Panc1 (cell line): ENCODE measurements around the gene CERS1. TPM values are rescaled to one million over a fixed set of nuclear protein-coding genes. Genes with fewer than 3 reads are reported as not detected.

ENCODE experiments used
- ATAC-seq: fragments of 200-7000 bp; cut with Tn5 transposase; 2 replicates; pipeline ENCODE4 v1.9.1; 2020; ENCODE audit warnings: mild to moderate bottlenecking, moderate library complexity
- BruUV-seq: library from RNA; stranded (reverse); fragments of 400-500 nt; replicated peaks from 2 replicates; lab custom pipeline; 2021; lab: Mats Ljungman, UMichigan
- CTCF ChIA-PET: fragments of 300-600 bp; sonication (Branson Sonifier 250); formaldehyde crosslinking; loops from one replicate; lab custom pipeline; 2022; ENCODE audit warnings: antibody characterized with exemption; lab: Charles Lee
- POLR2A ChIA-PET: fragments of 300-600 bp; sonication (Branson Sonifier 250); formaldehyde crosslinking; loops from one replicate; lab custom pipeline; 2022; ENCODE audit warnings: antibody characterized with exemption; lab: Charles Lee
- DNase-seq: peaks from one replicate; pipeline ENCODE4 v3.0.0-alpha.2; 2010; ENCODE audit warnings: low read depth, low spot score
- H3K27ac ChIP-seq: 2 replicates; pipeline ENCODE4 v1.5.1; 2011; ENCODE audit warnings: mild to moderate bottlenecking, low read length, inconsistent platforms
- H3K27me3 ChIP-seq: fragments of 200-500 bp; sonication (Bioruptor generic); 2 replicates; pipeline ENCODE4 v1.6.0; 2014; ENCODE audit warnings: low read length, inconsistent platforms; ENCODE audit not compliant: control insufficient read depth, insufficient read depth
- H3K36me3 ChIP-seq: fragments of 200-500 bp; sonication (Bioruptor generic); 2 replicates; pipeline ENCODE4 v1.5.1; 2014; ENCODE audit warnings: inconsistent platforms, mild to moderate bottlenecking, low read length, moderate library complexity; ENCODE audit not compliant: control insufficient read depth, insufficient read depth
- H3K4me1 ChIP-seq: 2 replicates; pipeline ENCODE4 v1.5.1; 2011; ENCODE audit warnings: inconsistent platforms, mild to moderate bottlenecking, low read length, moderate library complexity; ENCODE audit not compliant: control insufficient read depth, insufficient read depth
- H3K4me3 ChIP-seq, 2 experiments: 2 replicates each; pipeline ENCODE4 v1.5.1; 2011 to 2012; ENCODE audit warnings: low read depth in 2 of 2, low read length in 2 of 2, mild to moderate bottlenecking in 2 of 2, inconsistent platforms in 1 of 2, moderate library complexity in 1 of 2
- H3K9me3 ChIP-seq: fragments of 200-500 bp; sonication (Bioruptor generic); 2 replicates; pipeline ENCODE4 v1.5.1; 2014; ENCODE audit warnings: low read depth, mild to moderate bottlenecking, inconsistent platforms, low read length, moderate library complexity; ENCODE audit not compliant: control insufficient read depth, insufficient read depth
- POLR2AphosphoS5 ChIP-seq: IDR thresholded peaks from 2 replicates; pipeline ENCODE4 v1.6.1; 2012; ENCODE audit warnings: mild to moderate bottlenecking, low read depth, low read length, moderate library complexity
- SIN3A ChIP-seq: IDR thresholded peaks from 2 replicates; pipeline ENCODE4 v1.6.1; 2012; ENCODE audit warnings: low read depth, mild to moderate bottlenecking, low read length, moderate library complexity, borderline replicate concordance; ENCODE audit not compliant: insufficient read depth
- TCF7L2 ChIP-seq: IDR thresholded peaks from 2 replicates; pipeline ENCODE4 v1.6.1; 2011; ENCODE audit warnings: mild to moderate bottlenecking, low read depth, low read length, inconsistent platforms
- in situ Hi-C: cut with HindIII; loops from 2 replicates; pipeline ENCODE4 v1.10.0; 2016; ENCODE audit warnings: low sequenced_read_pairs, low pct_unique_long_range_greater_than_20kb
- intact Hi-C: fragments of 100-400 bp; cut with micrococcal nuclease; formaldehyde crosslinking; loops from one replicate; pipeline ENCODE4 v1.10.0; 2022; ENCODE audit not compliant: unreplicated experiment
- total RNA-seq: library from RNA; stranded (reverse); gene quantifications from one replicate; pipeline ENCODE4 v1.2.1, GENCODE V29; 2021; ENCODE audit not compliant: unreplicated experiment
- TF ChIP-seq, protein P1 (sequence below): fragments of 450-650 bp; IDR thresholded peaks from 2 replicates; pipeline ENCODE4 v1.5.1; 2017; ENCODE audit warnings: mild to moderate bottlenecking
- TF ChIP-seq, protein P2 (sequence below), 2 experiments: IDR thresholded peaks; 2 replicates each; pipeline ENCODE4 v1.6.1; 2011 to 2012; ENCODE audit warnings: low read depth in 2 of 2, control low read depth in 1 of 2, low read length in 1 of 2, mild to moderate bottlenecking in 1 of 2, moderate library complexity in 1 of 2; ENCODE audit not compliant: insufficient read depth in 1 of 2

Gene CERS1
- total RNA-seq, 1 experiment from 2014 or later = 4.5 TPM

DNA sequence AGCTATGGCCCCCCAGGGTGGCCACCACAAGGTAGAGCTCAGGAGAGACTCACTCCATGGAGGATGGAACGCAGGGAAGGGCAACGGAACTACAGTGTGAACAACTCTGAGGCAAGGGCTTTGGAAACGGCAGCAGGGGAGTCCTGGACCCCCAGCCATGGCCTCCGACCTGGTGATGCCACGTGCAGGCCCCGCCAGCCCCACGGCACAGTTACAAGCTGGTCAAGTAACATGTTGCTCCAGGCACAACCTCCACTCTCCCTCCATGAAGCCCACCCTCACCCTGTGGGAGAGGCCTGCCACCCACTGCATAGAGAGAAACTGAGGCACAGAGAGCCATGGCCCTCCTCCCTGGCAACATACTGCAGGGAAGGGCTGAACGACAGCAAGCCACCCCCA lies 9.1 kb upstream of the CERS1 start:
- POLR2A ChIA-PET = no interaction called here
- in situ Hi-C loops (no loop called here), intact Hi-C loops (no loop called here)
- no peak for ATAC-seq
- CTCF ChIA-PET = no interaction called here
- Histone ChIP-seq H3K4me3 (no peak overlapping the region), H3K9me3 (no peaks in the 10 kb centered on the region), H3K27ac (no peak overlapping the region), H3K4me1 (no peaks in the 10 kb centered on the region), H3K36me3 (no peaks in the 10 kb centered on the region), H3K27me3 (no peaks in the 10 kb centered on the region)
- BruUV-seq = no TSS peak
- DNase-seq = no peak
- TF ChIP-seq, protein P1, sequence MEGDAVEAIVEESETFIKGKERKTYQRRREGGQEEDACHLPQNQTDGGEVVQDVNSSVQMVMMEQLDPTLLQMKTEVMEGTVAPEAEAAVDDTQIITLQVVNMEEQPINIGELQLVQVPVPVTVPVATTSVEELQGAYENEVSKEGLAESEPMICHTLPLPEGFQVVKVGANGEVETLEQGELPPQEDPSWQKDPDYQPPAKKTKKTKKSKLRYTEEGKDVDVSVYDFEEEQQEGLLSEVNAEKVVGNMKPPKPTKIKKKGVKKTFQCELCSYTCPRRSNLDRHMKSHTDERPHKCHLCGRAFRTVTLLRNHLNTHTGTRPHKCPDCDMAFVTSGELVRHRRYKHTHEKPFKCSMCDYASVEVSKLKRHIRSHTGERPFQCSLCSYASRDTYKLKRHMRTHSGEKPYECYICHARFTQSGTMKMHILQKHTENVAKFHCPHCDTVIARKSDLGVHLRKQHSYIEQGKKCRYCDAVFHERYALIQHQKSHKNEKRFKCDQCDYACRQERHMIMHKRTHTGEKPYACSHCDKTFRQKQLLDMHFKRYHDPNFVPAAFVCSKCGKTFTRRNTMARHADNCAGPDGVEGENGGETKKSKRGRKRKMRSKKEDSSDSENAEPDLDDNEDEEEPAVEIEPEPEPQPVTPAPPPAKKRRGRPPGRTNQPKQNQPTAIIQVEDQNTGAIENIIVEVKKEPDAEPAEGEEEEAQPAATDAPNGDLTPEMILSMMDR = no peak
- TF ChIP-seq TCF7L2 = no peak
- TF ChIP-seq, protein P2, sequence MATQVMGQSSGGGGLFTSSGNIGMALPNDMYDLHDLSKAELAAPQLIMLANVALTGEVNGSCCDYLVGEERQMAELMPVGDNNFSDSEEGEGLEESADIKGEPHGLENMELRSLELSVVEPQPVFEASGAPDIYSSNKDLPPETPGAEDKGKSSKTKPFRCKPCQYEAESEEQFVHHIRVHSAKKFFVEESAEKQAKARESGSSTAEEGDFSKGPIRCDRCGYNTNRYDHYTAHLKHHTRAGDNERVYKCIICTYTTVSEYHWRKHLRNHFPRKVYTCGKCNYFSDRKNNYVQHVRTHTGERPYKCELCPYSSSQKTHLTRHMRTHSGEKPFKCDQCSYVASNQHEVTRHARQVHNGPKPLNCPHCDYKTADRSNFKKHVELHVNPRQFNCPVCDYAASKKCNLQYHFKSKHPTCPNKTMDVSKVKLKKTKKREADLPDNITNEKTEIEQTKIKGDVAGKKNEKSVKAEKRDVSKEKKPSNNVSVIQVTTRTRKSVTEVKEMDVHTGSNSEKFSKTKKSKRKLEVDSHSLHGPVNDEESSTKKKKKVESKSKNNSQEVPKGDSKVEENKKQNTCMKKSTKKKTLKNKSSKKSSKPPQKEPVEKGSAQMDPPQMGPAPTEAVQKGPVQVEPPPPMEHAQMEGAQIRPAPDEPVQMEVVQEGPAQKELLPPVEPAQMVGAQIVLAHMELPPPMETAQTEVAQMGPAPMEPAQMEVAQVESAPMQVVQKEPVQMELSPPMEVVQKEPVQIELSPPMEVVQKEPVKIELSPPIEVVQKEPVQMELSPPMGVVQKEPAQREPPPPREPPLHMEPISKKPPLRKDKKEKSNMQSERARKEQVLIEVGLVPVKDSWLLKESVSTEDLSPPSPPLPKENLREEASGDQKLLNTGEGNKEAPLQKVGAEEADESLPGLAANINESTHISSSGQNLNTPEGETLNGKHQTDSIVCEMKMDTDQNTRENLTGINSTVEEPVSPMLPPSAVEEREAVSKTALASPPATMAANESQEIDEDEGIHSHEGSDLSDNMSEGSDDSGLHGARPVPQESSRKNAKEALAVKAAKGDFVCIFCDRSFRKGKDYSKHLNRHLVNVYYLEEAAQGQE (IDR thresholded peaks at IDR 0.05; ENCODE audit: insufficient read depth in 1 of 2, low read depth in 2 of 2, low read length in 1 of 2) = no peak
- no peak for TF ChIP-seq SIN3A
- no peak for TF ChIP-seq POLR2AphosphoS5

DNA sequence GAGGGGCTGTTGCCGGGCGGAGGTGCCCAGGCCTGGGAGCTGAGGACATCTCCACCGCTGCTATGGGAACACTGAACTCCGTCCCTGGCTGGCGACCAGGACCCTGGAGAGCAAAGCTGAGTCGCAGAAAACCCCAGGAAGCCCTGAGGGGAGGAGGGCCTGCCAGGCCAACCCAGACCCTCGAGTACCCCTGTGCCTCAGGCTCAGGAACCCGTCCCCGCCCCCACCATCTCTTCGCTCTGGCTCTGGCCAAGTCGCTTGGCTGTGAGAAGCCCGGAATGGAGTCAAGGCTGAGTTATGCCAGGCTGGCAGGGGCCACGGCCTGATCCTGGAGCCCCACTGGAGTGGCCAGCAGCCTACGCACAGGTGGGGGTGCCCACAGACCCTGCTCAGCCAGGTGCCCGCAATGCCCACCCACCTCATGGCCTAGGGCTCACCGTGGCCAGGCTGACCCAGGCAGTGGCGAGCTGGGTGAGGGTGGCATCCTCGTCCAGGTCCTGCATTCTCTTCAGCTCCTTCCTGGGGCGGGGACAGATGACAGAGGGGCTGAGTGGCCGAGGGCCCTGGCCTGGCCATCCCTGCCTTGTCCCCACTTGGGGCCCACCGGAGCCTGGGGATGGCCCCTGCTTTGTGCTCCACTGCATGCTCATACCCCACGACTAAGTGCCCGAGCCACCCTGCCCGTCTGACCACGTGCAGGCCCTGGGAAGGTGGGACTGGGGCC lies 8.5 kb upstream of the CERS1 start:
- Histone ChIP-seq H3K36me3 (no peaks in the 10 kb centered on the region), H3K9me3 (no peaks in the 10 kb centered on the region), H3K27me3 (no peaks in the 10 kb centered on the region), H3K27ac (no peak overlapping the region), H3K4me3 (no peak overlapping the region), H3K4me1 (no peaks in the 10 kb centered on the region)
- ATAC-seq (no peak), DNase-seq (no peak)
- BruUV-seq = no TSS peak
- TF ChIP-seq POLR2AphosphoS5 (no peak), SIN3A (no peak), TCF7L2 (no peak)
- TF ChIP-seq, protein P2 (IDR thresholded peaks at IDR 0.05; ENCODE audit: insufficient read depth in 1 of 2, low read depth in 2 of 2, low read length in 1 of 2) = no peak
- TF ChIP-seq, protein P1 = no peak
- intact Hi-C loops = no loop called here
- CTCF ChIA-PET = no interaction called here
- POLR2A ChIA-PET = no interaction called here
- in situ Hi-C loops = no loop called here
